ENCODE results near the gene RBP7.

Gene RBP7

DNA sequence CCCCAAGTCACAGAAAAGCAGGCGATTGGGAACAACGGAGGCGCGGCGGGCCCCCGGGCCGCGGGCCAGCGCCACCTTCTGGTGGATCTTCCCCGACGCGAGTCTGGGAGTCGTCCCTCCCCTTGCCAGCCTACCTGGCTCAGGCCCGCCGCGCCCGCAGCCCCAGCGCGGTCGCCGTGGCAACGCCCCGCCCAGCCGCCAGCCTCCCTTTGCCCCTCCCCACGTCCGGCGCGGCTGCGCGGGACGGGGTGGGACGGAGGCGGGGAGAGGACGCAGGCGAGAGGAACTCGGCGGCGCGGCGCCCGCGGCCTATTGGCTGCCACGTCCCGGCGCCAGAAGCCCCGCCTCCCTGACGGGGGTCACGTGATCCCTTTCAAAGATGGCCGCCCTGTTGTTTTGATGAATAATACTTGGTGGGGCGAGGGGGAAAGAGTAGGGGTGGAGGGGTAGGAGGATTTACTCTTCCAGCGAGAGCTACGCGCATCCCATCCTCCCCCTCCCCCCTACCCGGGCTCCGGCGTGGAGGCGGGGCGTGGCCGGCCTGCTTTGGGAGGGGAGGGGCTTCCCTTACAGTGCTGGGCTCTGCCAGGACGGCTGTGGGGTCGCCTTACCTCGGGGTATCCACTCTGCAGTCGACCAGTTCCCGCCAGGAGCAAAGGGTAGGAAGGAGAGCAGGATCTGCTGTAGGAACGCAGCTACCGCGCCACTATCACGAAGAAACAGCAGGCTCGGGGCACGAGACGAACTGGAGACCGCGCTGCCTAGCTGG, 35.7 kb downstream of the RBP7 start, which contains the start of gene UBE4B:
UBE4B (plus strand) TSS at position 369 of the 769 bp plus-strand sequence. CDS start 713 bp downstream, outside the sequence.
- peak; percentile 97 for DNase-seq

DNA sequence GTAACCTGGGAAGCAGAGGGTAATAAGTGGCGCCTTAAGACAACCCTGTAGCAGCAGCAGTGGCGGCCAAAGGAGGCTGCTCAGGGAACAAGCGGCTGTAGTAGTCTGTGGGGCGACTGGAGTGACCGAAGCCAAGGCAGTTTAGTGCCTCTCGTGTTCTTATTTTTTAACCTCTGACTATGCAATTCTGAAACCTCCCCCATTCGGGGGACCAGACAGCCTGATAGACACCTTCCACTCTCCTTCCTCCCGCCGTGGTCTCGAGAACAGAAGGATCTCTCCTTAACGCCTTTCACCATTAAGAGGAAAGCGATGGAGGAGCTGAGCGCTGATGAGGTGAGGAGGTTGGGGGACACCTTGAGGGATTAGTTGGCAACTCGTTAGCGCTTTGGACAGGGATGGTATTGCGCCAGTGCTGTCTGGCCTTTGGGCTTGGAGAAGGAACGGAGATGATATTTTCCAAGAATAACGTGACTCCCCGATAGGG, 36.4 kb downstream of the RBP7 start:
- DNase-seq, result no peak

DNA sequence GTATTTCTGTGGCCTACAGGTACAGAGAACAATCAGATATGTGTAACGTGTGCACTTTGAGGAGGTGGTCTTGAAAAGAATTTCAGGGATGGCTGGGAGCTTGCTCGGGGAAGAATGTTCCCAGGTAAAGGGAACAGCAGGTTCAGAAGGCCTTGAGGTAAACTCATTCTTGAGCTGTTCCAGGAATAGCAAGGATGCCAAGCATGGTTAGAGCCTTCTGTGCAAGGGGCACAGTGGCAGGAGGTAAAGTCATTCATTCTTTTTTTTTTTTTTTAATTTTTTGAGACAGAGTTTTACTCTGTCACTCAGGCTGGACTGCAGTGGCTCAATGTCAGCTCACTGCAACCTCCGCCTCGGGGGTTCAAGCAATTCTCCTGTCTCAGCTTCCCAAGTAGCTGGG, 45.7 kb downstream of the RBP7 start:
- no peak for DNase-seq

DNA sequence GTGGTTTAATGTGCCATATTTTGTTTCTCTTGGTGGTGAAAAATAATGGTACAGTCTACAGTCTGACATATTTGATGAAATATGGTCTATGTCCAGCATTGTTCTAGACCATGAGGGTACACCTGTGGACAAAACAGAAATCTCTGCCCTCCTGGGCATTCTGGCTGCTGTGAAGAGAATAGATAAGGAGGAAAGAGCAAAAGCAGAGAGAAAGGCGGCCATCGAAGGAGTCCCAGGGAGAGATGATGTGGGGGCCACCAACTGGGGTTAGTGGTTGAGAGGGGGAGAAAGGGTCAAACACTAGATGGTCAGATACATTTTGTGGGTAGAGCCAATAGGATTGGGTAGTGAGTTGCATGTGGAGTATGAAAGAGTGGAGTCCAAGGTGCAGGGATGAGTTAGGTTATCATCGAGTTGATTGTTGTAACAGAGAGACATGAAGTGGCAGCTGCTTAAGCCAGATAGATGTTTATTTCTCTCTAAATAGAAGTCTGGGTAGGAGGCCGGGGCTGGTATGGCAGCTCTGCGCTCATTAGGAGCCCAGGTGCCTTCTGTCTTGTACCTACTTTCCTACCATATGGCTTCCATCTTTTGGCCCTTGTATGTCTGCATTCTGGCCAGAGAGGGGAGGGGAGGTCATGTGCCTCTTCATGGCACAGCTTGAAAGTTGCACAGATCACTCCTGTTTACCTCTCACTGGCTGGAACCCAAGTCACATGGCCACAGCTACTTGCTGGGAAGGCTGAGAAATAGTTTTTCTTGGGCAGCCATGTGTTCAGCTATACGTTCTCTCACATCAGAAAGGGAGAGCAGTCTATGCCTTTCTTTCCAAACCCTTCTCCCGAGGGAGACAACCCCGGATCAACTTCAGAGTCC, 48.7 kb downstream of the RBP7 start:
- no peak for DNase-seq

DNA sequence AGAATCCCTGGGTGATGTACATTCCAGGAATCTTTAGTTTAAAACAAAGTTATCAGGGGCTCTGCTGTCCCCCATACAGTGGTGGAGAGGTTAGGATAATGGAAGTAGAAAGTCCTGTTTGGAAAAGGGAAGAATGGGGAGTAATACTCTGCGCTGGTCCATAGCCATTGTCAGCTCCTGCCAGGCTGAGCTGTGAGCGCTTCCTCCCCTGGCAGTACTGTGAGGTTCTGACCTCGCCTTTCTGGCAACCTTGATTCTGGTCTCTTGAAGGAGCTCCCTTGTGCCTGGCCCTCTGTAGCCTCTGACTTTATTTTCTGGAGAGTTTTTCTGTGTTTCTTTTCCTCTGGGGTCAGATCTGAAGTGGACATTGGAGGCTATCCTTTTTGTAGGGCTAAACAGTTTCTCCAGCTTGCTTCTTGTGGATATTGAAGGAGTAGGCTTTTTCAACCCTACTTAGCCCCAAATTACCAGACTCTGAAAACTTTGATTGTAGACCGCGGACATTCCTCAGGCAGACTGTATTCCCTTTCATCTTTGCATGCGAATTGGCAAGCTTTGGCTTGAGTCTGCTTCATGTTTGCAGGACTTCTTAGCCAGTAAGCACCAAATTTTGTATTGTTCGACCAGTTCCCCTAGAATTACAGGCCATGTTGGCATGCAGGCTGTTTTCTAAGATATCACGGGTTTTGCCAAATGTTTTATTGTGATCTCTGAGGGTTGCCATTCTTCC, 49.5 kb downstream of the RBP7 start:
- DNase-seq, result no peak

DNA sequence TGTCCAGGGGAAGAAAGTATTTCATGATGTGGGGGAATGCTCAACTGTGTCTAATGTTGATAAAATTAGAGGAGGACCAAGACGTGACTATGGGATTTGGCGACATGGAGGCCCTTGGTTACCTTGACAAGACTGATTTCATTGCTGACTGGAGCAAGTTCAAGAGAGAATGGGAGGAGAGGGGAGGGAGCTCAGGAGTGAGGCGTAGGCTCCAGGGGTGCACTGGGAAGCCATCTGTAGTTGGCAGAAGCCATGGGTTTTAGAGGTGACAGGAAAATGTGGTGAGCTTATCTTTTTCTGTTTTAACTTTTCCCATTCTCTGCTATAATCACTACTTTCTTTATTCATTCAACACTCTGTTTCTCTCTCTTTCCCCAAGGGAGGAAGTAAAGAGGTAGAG, 51.6 kb downstream of the RBP7 start:
- DNase-seq, result no peak

DNA sequence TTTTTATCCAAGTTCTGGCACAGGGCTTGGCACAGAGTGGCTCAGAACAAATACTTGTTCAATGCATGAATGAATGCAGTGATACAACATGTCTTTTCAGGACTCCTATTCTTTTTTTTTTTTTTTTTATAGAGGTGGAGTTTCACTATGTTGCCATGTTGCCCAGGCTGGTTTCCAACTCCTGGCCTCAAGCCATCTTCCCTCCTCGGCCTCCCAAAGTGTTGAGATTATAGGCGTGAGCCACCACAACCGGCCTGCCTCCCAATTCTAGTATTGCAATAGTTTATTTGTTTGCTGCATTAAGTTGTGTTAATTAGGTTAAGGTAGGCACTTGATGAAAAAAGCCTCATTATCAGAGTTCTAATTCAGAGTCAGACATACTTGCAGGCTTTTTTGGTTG, 53.6 kb downstream of the RBP7 start:
- no peak for DNase-seq

DNA sequence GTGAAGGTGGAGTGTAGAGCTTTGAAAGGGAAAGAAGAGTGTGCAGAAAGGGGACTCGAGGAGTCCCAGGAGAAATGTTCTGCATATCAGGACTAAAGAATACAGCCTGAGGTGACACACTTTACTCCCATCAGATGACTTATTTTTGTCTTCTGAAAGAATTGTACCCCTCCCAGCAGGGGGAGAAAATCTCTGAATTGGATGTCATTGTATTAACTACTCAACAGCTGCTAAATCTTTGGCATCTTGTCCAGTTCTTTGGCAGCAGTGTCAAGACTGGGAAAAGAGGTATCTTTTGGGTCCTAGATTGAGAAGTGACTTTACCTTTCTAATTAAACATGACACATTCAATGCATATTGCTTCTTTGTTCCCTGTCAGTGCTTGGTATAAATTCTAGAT, 54.6 kb downstream of the RBP7 start:
- DNase-seq, result no peak

DNA sequence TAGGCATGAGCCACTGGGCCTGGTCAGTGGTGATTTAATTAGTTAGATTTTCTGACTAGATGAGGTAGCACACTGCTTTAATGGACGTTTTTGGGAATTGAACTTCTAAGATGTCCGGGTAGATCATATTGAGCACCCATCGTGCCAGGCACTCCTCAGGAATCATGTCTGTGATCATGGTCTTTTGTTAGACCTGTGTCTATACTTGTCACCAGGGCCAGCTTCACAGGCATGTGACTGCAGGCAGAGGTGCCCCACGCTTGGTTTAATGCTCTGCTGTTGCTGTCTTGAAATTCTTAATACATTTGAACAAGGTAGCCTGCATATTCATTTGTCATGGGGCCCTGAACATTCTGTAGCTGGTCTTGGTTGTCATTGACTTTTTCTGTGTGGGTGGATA, 55.3 kb downstream of the RBP7 start:
- DNase-seq, result no peak

DNA sequence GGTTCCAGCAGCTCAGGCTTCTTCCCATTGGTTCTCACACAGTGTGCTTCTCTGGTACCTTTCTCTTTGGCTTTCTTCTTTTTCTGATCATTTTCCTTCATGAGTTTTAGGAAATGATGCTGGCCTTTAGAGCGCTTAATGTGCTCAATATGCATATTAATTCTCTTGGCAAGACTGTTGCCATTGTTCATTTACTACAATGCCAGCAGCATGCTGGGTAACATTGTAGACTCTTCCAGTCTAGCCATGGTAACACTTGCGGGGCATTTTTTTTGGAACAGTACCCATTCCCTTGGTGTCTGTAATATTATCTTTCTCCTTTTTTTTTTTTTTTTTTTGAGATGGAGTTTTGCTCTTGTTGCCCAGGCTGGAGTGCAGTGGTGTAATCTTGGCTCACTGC, 57.4 kb downstream of the RBP7 start:
- no peak for DNase-seq

DNA sequence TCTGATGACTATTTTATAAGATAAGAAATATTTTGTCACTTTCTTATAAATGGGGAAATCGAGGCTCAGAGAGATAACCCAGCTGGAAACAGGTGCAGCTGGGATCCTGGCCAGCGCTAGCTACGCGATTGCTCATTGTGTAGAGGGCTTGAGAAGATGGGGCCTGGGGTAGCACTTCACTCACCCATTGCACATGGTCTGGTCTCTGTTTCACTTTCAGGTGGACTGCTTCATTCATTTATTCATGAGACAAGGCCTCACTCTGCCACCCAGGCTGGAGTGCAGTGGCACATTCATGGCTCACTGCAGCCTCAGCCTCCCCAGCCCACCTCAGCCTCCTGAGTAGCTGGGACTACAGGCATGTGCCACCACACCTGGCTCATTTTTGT, 59.6 kb downstream of the RBP7 start:
- DNase-seq, result no peak

DNA sequence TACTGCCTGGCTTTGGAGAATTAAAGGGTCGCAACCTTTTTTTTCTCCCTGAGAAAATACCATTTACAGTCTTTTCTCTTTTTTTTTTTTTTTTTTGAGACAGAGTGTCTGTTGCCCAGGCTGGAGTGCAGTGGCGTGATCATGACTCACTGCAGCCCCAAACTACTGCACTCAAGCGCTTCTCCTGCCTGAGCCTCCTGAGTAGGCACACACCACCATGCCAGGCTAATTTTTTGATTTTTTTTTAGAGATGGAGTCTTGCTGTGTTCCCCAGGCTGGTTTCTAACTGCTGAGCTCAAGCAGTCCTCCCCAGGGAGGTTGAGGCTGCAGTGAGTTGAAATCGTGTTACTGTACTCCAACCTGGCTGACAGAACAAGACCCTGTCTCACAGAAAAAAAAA, 60.3 kb downstream of the RBP7 start:
- DNase-seq, result no peak

DNA sequence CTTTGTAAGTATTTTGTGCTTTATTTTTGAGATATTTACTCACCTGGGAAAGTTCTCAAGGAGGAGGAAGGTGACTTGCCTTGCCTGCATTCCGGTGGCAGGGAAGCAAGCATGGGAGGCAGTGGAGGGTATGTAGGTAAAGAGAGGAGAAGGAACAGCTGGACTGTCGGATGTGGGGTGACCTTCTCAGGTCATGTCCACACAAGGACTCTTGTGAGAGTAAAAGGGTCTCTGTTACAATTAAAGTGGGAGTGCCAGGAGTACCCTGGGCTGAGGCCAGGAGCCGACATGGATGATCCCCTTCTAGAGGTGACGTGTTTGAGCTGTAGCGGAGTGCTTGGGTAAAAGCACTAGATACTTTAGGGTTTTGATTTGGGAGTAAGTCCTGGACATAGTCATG, 60.8 kb downstream of the RBP7 start:
- DNase-seq, result no peak

DNA sequence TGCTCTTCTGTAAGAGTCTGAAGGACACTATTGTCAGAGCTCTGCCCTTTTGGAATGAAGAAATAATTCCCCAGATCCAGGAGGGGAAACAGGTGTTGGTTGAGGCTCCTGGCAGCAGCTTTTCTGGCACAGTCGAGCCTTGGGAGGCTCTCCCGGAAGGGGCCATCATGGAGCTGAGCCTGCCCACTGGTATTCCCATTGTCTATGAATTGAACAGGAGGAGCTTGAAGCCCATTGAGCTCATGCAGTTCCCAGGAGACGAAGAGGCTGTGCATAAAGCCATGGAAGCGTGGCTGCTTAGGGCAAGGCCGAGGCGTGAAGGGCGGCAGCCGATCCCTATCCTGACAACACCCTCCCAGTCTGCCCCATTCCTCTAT, 62.3 kb downstream of the RBP7 start:
- no peak for DNase-seq

DNA sequence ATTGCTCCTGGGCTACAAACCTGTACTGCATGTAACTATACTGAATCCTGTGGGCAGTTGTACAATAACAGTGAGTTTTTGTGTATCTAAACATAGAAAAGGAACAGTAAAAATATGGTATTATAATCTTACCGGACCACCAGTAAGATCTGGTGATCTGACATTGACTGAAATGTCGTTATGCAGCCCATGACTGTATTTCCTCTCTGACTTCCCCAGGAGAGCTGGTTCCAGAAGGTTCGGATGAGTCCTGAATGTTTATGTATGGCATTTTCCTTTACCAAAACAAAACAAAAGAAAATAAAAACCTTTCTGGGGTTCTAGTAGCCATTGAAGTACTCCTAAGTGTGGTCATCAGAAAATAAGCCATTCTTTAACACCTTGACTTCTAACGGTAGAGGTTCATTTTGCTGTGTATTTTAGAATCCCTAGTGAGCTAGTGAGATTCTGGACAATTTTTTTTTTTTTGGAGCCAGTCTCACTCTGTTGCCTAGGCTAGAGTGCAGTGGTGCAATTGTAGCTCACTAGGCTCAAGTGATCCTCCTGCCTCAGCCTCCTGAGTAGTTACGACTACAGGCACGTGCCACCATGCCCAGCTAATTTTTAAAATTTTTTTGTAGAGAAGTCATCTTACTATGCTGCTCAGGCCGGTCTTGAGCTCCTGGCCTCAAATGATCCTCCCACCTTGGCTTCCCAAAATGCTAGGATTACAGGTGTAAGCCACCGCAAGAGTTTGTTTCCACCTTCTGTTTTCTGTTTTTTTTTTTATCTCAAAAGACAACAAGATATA, 63.5 kb downstream of the RBP7 start:
- no peak for DNase-seq

DNA sequence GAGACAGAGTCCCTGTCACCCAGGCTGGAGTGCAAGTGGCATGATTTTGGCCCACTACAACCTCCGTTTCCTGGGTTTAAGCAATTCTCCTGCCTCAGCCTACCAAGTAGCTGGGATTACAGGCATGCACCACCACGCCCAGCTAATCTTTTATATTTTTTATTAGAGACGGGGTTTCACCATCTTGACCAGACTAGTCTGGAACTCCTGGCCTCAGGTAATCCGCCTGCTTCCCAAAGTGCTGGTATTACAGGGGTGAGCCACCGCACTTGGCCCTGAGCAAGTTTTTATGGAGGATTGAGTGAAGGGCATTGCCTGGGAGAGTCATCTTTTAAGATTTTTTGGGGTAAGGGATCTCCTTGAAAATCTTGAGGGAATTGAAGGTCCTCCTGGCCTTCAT, 64.2 kb downstream of the RBP7 start:
- no peak for DNase-seq

DNA sequence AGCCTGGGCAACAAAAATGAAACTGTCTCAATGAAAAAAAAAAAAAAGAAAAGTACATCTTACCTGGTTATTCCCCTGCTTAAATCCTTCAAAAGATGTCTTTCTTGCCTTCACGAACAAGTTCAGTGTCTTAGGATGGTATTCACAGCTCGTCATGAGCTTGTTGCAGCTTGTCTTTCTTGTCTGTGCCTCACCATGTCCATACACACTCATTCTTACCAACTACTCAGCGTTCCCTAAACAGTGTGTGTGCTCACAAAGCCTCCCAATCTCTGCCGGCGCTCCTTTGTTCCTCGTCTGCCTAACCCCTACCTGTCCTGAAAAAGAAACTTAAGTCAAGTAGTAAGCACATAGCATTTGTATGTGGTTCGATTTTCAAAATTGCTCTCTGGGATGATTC, 66.8 kb downstream of the RBP7 start:
- DNase-seq, result no peak

DNA sequence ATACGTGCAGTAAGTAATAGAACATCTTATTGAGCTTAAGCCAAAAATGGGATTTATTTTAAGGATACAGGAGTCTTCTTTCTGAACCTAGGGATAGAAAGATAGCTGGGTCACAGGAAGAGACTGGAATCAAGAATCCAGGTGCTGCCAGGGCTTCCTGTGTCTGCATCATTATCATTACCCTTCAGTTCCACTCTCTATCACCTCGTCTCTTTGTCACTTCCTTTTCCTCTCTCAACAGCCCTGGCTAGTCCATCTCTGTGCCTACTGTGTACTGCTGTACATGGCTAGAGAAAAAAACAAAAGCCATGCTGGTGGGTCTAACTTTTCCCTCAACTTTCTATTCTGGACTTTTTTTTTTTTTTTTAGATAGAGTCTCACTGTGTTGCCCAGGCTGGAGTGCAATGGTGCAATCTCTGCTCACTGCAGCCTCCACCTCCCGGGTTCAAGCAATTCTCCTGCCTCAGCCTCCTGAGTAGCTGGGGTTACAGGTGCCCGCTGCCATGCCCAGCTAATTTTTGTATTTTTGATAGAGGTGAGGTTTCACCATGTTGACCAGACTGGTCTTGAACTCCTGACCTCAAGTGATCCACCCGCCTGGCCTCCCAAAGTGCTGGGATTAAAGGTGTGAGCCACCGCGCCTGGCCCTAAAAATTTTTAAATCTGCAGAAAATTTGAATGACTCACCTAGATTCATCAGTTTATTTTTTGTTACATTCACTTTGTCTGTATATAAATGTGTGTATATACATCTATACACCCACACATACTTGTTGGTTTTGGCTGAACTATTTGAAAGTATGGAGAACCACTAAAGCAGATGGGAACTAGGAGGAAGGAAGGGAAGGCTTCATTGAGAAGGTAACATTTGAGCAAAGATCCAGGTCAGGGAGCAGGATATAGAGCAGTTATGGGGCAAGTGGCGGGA, 67.7 kb downstream of the RBP7 start:
- DNase-seq, result no peak

DNA sequence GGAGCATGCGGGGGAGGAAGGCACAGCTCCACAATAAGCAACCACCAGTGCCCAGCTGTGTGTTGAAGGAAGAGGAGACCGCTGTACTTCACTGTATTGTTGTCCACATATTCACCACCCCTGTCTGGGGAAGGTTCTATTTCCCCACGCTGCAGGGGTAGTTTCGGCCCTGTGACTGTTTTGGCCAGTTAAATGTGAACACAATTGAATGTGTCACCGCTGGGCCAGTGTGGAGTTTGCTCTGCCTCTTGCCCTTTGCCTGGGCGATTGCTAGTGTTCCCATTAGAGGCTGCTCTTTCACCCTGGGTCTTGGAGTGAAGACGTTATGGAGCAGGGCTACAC, 68.3 kb downstream of the RBP7 start:
- no peak for DNase-seq

Measured in GOT3 (cell line).